GM12892 (cell line): ENCODE results near the gene CCDC102A.

Experiments used
- POLR2A ChIP-seq: IDR thresholded peaks from 2 replicates; pipeline ENCODE4 v1.6.1; 2011; ENCODE audit warnings: low read depth, low read length, control low read depth
- POLR2AphosphoS5 ChIP-seq: IDR thresholded peaks from 2 replicates; pipeline ENCODE4 v1.6.1; 2011; ENCODE audit warnings: low read depth, low read length, control low read depth

- TF ChIP-seq POLR2A = no peak
- TF ChIP-seq POLR2AphosphoS5 = no peak
Observed at GRCh38 chr16:57485091-57485915, 51.1 kb downstream of the CCDC102A start.
